ENCODE measurements around the gene DBH. TPM values are rescaled to one million over a fixed set of nuclear protein-coding genes. Genes with fewer than 3 reads are reported as not detected.
"Not testable (repeated sequence)": the region's sequence is repeated elsewhere in the genome, so short reads cannot be mapped to it uniquely, and the experiment has no call there.

Gene DBH
- total RNA-seq, 2 donors from 2014 or later, result not detected

DNA sequence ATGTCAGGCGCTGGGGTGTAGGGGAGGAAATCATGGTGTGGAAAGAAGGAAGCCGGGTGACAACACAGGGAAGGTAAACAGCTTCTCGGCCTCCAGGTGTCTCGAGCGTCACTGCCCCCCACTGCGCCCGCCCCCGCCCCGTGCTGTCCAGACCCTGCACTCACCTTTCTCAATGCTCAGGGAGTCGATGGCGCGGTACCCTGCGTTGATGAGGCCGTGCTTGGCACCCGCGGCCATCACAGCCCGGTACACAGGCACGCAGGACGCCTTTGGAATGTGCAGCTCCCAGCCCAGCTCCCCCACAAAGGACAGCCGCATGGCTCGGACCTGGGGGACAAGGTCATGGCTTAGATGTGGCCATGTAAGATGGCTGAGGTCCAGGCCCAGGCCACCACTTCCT is 35.2 kb downstream of the DBH start:
- no peaks in the 10 kb centered on the region for H3K9me3 ChIP-seq
- H3K4me1 ChIP-seq (ENCODE audit: control insufficient read depth in 1 of 2, low read depth in 2 of 2), result no peaks in the 10 kb centered on the region
- H3K27ac ChIP-seq, result no peak overlapping the region
- H3K27me3 ChIP-seq (replicated peaks; ENCODE audit: insufficient read depth), result no peaks in the 10 kb centered on the region
- no peak for ATAC-seq (ENCODE audit: insufficient number of reproducible peaks, low FRiP score, low read depth)
- no peaks in the 10 kb centered on the region for H3K36me3 ChIP-seq
- no peak for TF ChIP-seq CTCF (IDR thresholded peaks at IDR 0.05)
- DNase-seq (ENCODE audit: low spot score), result no peak
- no peak overlapping the region for H3K4me3 ChIP-seq

GRCh38 chr9:133672503-133673257 is 36.5 kb downstream of the DBH start:
- DNase-seq (ENCODE audit: low spot score) (no peak), ATAC-seq (ENCODE audit: insufficient number of reproducible peaks, low FRiP score, low read depth) (no peak)
- Histone ChIP-seq H3K4me3 (no peak overlapping the region), H3K4me1 (ENCODE audit: control insufficient read depth in 1 of 2, low read depth in 2 of 2) (no peaks in the 10 kb centered on the region), H3K27ac (no peak overlapping the region), H3K27me3 (replicated peaks; ENCODE audit: insufficient read depth) (no peaks in the 10 kb centered on the region), H3K9me3 (no peaks in the 10 kb centered on the region), H3K36me3 (no peaks in the 10 kb centered on the region)
- TF ChIP-seq CTCF (IDR thresholded peaks at IDR 0.05), result no peak

GRCh38 chr9:133673258-133673655 is 37.1 kb downstream of the DBH start:
- no peak for ATAC-seq (ENCODE audit: insufficient number of reproducible peaks, low FRiP score, low read depth)
- no peak overlapping the region for H3K27ac ChIP-seq
- H3K9me3 ChIP-seq, result no peaks in the 10 kb centered on the region
- no peaks in the 10 kb centered on the region for H3K36me3 ChIP-seq
- DNase-seq (ENCODE audit: low spot score), result no peak
- H3K4me1 ChIP-seq (ENCODE audit: control insufficient read depth in 1 of 2, low read depth in 2 of 2), result no peaks in the 10 kb centered on the region
- H3K4me3 ChIP-seq, result no peak overlapping the region
- no peak for TF ChIP-seq CTCF (IDR thresholded peaks at IDR 0.05)
- no peaks in the 10 kb centered on the region for H3K27me3 ChIP-seq (replicated peaks; ENCODE audit: insufficient read depth)

- no peaks in the 10 kb centered on the region for H3K27me3 ChIP-seq (replicated peaks; ENCODE audit: insufficient read depth)
- no peaks in the 10 kb centered on the region for H3K9me3 ChIP-seq
- no peak overlapping the region for H3K4me3 ChIP-seq
- H3K4me1 ChIP-seq (ENCODE audit: control insufficient read depth in 1 of 2, low read depth in 2 of 2), result no peaks in the 10 kb centered on the region
- no peak for DNase-seq (ENCODE audit: low spot score)
- no peaks in the 10 kb centered on the region for H3K36me3 ChIP-seq
- H3K27ac ChIP-seq, result no peak overlapping the region
- no peak for ATAC-seq (ENCODE audit: insufficient number of reproducible peaks, low FRiP score, low read depth)
- no peak for TF ChIP-seq CTCF (IDR thresholded peaks at IDR 0.05)
These were observed 37.9 kb downstream of the DBH start for GRCh38 chr9:133674091-133674490.

DNA sequence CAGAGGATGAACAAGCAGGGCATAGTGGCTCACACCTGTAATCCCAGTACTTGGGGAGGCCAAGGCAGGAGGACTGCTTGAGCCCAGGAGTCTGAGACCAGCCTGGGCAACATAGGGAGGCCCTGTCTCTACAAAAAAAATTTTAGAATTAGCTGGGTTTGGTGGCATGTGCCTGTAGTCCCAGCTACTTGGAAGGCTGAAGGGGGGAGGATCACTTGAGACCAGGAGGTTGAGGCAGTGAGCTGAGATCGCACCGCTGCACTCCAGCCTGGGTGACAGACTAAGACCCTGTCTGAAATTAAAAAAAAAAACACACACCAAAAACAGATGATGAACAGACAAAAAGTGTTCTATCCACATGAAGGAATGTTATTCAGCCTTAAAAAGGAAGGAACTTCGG is 39.6 kb downstream of the DBH start:
- not testable (repeated sequence) for H3K36me3 ChIP-seq; H3K9me3 ChIP-seq; H3K4me1 ChIP-seq (ENCODE audit: control insufficient read depth in 1 of 2, low read depth in 2 of 2); H3K27ac ChIP-seq; H3K4me3 ChIP-seq; DNase-seq (ENCODE audit: low spot score); ATAC-seq (ENCODE audit: insufficient number of reproducible peaks, low FRiP score, low read depth); H3K27me3 ChIP-seq (replicated peaks; ENCODE audit: insufficient read depth)

- DNase-seq (ENCODE audit: low spot score), result no peak
- Histone ChIP-seq H3K36me3 (no peaks in the 10 kb centered on the region), H3K27ac (no peak overlapping the region), H3K4me1 (ENCODE audit: control insufficient read depth in 1 of 2, low read depth in 2 of 2) (no peaks in the 10 kb centered on the region), H3K27me3 (replicated peaks; ENCODE audit: insufficient read depth) (no peaks in the 10 kb centered on the region), H3K9me3 (no peaks in the 10 kb centered on the region), H3K4me3 (no peak overlapping the region)
- TF ChIP-seq CTCF (IDR thresholded peaks at IDR 0.05), result no peak
- ATAC-seq (ENCODE audit: insufficient number of reproducible peaks, low FRiP score, low read depth), result no peak
These were observed 40.3 kb downstream of the DBH start for GRCh38 chr9:133676450-133676849.

All from thoracic aorta (tissue), 2 donors.